Measurements from ENCODE around the gene C7orf33. TPM values are rescaled to one million over a fixed set of nuclear protein-coding genes. Genes with fewer than 3 reads are reported as not detected.

Gene C7orf33
- total RNA-seq, 2 experiments from 2014 or later, result not detected

DNA sequence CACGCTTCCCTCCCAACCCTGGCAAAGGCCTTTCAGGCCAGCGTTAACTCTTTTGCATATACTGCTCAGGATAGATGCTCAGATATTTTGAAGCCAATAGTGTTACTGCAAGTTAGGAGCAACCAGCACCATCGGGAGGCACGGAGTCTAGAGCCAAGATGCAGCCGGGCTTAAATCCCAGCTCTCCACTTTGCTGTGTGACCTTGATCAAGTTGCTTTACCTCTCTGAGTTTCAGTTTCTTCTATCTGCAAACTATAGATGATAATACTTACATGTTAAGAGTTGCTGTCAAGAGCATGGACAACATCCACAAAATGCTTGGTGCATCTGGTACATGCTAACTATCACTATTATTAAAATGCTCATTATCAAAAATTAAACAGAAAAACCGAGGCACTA is 45.4 kb upstream of the C7orf33 start:
- intact Hi-C loops (cut with micrococcal nuclease; ENCODE audit: unreplicated experiment), result no loop called here
- Histone ChIP-seq H3K79me2 (ENCODE audit: insufficient read depth, low read depth, low read length) (no peaks in the 10 kb centered on the region), H3K9me3 (ENCODE audit: low read length) (no peaks in the 10 kb centered on the region), H2AFZ (ENCODE audit: low read length) (no peak overlapping the region), H3K4me1 (ENCODE audit: insufficient read depth, low read length, poor library complexity, severe bottlenecking) (no peaks in the 10 kb centered on the region), H3K36me3 (ENCODE audit: insufficient read depth, low read length) (no peaks in the 10 kb centered on the region), H3K4me2 (ENCODE audit: low read length) (no peak overlapping the region), H3K27ac (ENCODE audit: low read depth, low read length, poor library complexity, severe bottlenecking) (no peak overlapping the region), H3K9me2 (ENCODE audit: insufficient read depth, low read length) (no peaks in the 10 kb centered on the region), H3K4me3 (ENCODE audit: low read depth, low read length, poor library complexity, severe bottlenecking) (no peak overlapping the region), H4K20me1 (ENCODE audit: insufficient read depth, low read length) (no peaks in the 10 kb centered on the region)
- DNase-seq (ENCODE audit: low spot score), result no peak
- TF ChIP-seq, protein P1, sequence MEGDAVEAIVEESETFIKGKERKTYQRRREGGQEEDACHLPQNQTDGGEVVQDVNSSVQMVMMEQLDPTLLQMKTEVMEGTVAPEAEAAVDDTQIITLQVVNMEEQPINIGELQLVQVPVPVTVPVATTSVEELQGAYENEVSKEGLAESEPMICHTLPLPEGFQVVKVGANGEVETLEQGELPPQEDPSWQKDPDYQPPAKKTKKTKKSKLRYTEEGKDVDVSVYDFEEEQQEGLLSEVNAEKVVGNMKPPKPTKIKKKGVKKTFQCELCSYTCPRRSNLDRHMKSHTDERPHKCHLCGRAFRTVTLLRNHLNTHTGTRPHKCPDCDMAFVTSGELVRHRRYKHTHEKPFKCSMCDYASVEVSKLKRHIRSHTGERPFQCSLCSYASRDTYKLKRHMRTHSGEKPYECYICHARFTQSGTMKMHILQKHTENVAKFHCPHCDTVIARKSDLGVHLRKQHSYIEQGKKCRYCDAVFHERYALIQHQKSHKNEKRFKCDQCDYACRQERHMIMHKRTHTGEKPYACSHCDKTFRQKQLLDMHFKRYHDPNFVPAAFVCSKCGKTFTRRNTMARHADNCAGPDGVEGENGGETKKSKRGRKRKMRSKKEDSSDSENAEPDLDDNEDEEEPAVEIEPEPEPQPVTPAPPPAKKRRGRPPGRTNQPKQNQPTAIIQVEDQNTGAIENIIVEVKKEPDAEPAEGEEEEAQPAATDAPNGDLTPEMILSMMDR (conservative IDR thresholded peaks at IDR 0.05; ENCODE audit: low read length), result no peak
- TF ChIP-seq EZH2phosphoT487 (IDR thresholded peaks at IDR 0.05; ENCODE audit: borderline replicate concordance, low read depth, low read length), result no peak
- no TSS peak for BruUV-seq (replicated peaks)
- ChIA-PET POLR2A (no interaction called here), CTCF (ENCODE audit: unreplicated experiment) (no interaction called here)

GRCh38 chr7:148545932-148546331 is 44.6 kb upstream of the C7orf33 start:
- no peak for TF ChIP-seq EZH2phosphoT487 (IDR thresholded peaks at IDR 0.05; ENCODE audit: borderline replicate concordance, low read depth, low read length)
- TF ChIP-seq, protein P1 (conservative IDR thresholded peaks at IDR 0.05; ENCODE audit: low read length), result no peak
- H3K27ac ChIP-seq (ENCODE audit: low read depth, low read length, poor library complexity, severe bottlenecking), result no peak overlapping the region
- DNase-seq (ENCODE audit: low spot score), result no peak
- H3K9me3 ChIP-seq (ENCODE audit: low read length), result no peaks in the 10 kb centered on the region
- H4K20me1 ChIP-seq (ENCODE audit: insufficient read depth, low read length), result no peaks in the 10 kb centered on the region
- BruUV-seq (replicated peaks), result no TSS peak
- H3K36me3 ChIP-seq (ENCODE audit: insufficient read depth, low read length), result no peaks in the 10 kb centered on the region
- H3K4me2 ChIP-seq (ENCODE audit: low read length), result no peak overlapping the region
- POLR2A ChIA-PET, result interaction anchor here (0.7 kb wide), 1 partner anchor 34 kb away, joined by 3 read pairs; no protein-coding TSS in a partner anchor
- no peaks in the 10 kb centered on the region for H3K9me2 ChIP-seq (ENCODE audit: insufficient read depth, low read length)
- no peak overlapping the region for H2AFZ ChIP-seq (ENCODE audit: low read length)
- intact Hi-C loops (cut with micrococcal nuclease; ENCODE audit: unreplicated experiment), result no loop called here
- CTCF ChIA-PET (ENCODE audit: unreplicated experiment), result no interaction called here
- no peaks in the 10 kb centered on the region for H3K79me2 ChIP-seq (ENCODE audit: insufficient read depth, low read depth, low read length)
- H3K4me3 ChIP-seq (ENCODE audit: low read depth, low read length, poor library complexity, severe bottlenecking), result no peak overlapping the region
- no peaks in the 10 kb centered on the region for H3K4me1 ChIP-seq (ENCODE audit: insufficient read depth, low read length, poor library complexity, severe bottlenecking)

GRCh38 chr7:148546857-148547256 is 43.7 kb upstream of the C7orf33 start:
- Histone ChIP-seq H4K20me1 (ENCODE audit: insufficient read depth, low read length) (no peaks in the 10 kb centered on the region), H2AFZ (ENCODE audit: low read length) (no peak overlapping the region), H3K36me3 (ENCODE audit: insufficient read depth, low read length) (no peaks in the 10 kb centered on the region), H3K4me2 (ENCODE audit: low read length) (no peak overlapping the region), H3K9me2 (ENCODE audit: insufficient read depth, low read length) (no peaks in the 10 kb centered on the region), H3K9me3 (ENCODE audit: low read length) (no peaks in the 10 kb centered on the region), H3K4me1 (ENCODE audit: insufficient read depth, low read length, poor library complexity, severe bottlenecking) (no peaks in the 10 kb centered on the region), H3K4me3 (ENCODE audit: low read depth, low read length, poor library complexity, severe bottlenecking) (no peak overlapping the region), H3K27ac (ENCODE audit: low read depth, low read length, poor library complexity, severe bottlenecking) (no peak overlapping the region), H3K79me2 (ENCODE audit: insufficient read depth, low read depth, low read length) (no peaks in the 10 kb centered on the region)
- POLR2A ChIA-PET, result no interaction called here
- no peak for DNase-seq (ENCODE audit: low spot score)
- no TSS peak for BruUV-seq (replicated peaks)
- no peak for TF ChIP-seq EZH2phosphoT487 (IDR thresholded peaks at IDR 0.05; ENCODE audit: borderline replicate concordance, low read depth, low read length)
- TF ChIP-seq, protein P1 (conservative IDR thresholded peaks at IDR 0.05; ENCODE audit: low read length), result no peak
- CTCF ChIA-PET (ENCODE audit: unreplicated experiment), result no interaction called here
- intact Hi-C loops (cut with micrococcal nuclease; ENCODE audit: unreplicated experiment), result no loop called here
